Suprapubic skin (tissue), 4 donors: Measurements from ENCODE around the gene RAB3C.

Experiments
- CTCF ChIP-seq, 2 donors: fragments of 200-600 bp in 1 of 2; fragments of 450-650 bp in 1 of 2; sonication (generic) in 1 of 2; IDR thresholded peaks; one replicate each; pipeline ENCODE4 v1.5.1; 2016 to 2019; ENCODE audit warnings: antibody characterized with exemption in 2 of 2, mild to moderate bottlenecking in 1 of 2, moderate library complexity in 1 of 2
- POLR2A ChIP-seq, 2 donors: fragments of 450-650 bp; IDR thresholded peaks; one replicate each; pipeline ENCODE4 v1.6.1; 2017; ENCODE audit warnings: antibody characterized with exemption in 2 of 2, mild to moderate bottlenecking in 2 of 2, moderate library complexity in 2 of 2
- POLR2AphosphoS5 ChIP-seq, 3 donors: sonication (generic); formaldehyde crosslinking; IDR thresholded peaks; one replicate each; pipeline ENCODE4 v1.6.1; 2017; ENCODE audit warnings: antibody characterized with exemption in 3 of 3

- TF ChIP-seq POLR2AphosphoS5 (IDR thresholded peaks at IDR 0.05) (no peak), CTCF (IDR thresholded peaks at IDR 0.05) (no peak), POLR2A (IDR thresholded peaks at IDR 0.05) (no peak)
Measured at GRCh38 chr5:58703925-58704555, 121.2 kb downstream of the RAB3C start.
